ENCODE measurements around the gene PTPN11. TPM values are rescaled to one million over a fixed set of nuclear protein-coding genes. Genes with fewer than 3 reads are reported as not detected.
"Not testable (repeated sequence)": the region's sequence is repeated elsewhere in the genome, so short reads cannot be mapped to it uniquely, and the experiment has no call there.

Gene PTPN11
- total and polyA plus RNA-seq, 2 of the 8 experiments (the other 6 are each of a cell fraction or from before 2014, with no cell fraction given): 28.3 to 133 TPM

- H4K91ac ChIP-seq (replicated peaks; ENCODE audit: insufficient read length, low read length); H3K9me3 ChIP-seq (ENCODE audit: insufficient read depth in 2 of 2, low read depth in 1 of 2, low read length in 1 of 2); H4K8ac ChIP-seq (ENCODE audit: extremely low read depth, insufficient read depth, low read length); H3K27me3 ChIP-seq (replicated peaks in 1 of 4; ENCODE audit: control insufficient read depth in 3 of 4, extremely low read depth in 1 of 4, insufficient read depth in 3 of 4, low read length in 3 of 4); H2BK12ac ChIP-seq (ENCODE audit: low read depth, low read length); CTCF ChIA-PET (ENCODE audit: partially characterized antibody); H2AK5ac ChIP-seq (ENCODE audit: low read depth, low read length); H2BK120ac ChIP-seq (replicated peaks; ENCODE audit: low read depth, low read length); H2AFZ ChIP-seq (ENCODE audit: low read length); H3K23me2 ChIP-seq (ENCODE audit: low read depth, low read length); H3K4me1 ChIP-seq (replicated peaks in 1 of 4; ENCODE audit: control insufficient read depth in 3 of 4, insufficient read depth in 4 of 4, low read length in 3 of 4); H3K18ac ChIP-seq (ENCODE audit: extremely low read depth, low read length); FAIRE-seq; H3K56ac ChIP-seq (replicated peaks; ENCODE audit: insufficient read length, low read depth, low read length); H3K23ac ChIP-seq (ENCODE audit: insufficient read length); H2BK20ac ChIP-seq (ENCODE audit: low read length); H2BK5ac ChIP-seq (ENCODE audit: low read depth, low read length); H4K5ac ChIP-seq (ENCODE audit: insufficient read length, low read depth, low read length); H3K14ac ChIP-seq (ENCODE audit: insufficient read length); H3K27ac ChIP-seq (ENCODE audit: low read depth, low read length); DNase-seq (ENCODE audit: low read depth in 1 of 2, low spot score in 2 of 2); H4K20me1 ChIP-seq (replicated peaks in 1 of 2; ENCODE audit: control insufficient read depth in 1 of 2, insufficient read depth in 2 of 2, low read length in 2 of 2); H3K4ac ChIP-seq (replicated peaks; ENCODE audit: insufficient read length, low read depth, low read length); H2BK15ac ChIP-seq (ENCODE audit: low read length); H3K79me1 ChIP-seq (ENCODE audit: low read depth, low read length): not testable (repeated sequence)
- H3K4me3 ChIP-seq (ENCODE audit: extremely low read depth in 1 of 4, insufficient read depth in 2 of 4, low read depth in 3 of 4, low read length in 4 of 4): peak overlapping the region in 3 of 4 experiments; percentile 80 to 96 (median 93); a peak in 6 of 8 replicates
- H3K79me2 ChIP-seq (ENCODE audit: control insufficient read depth in 1 of 2, insufficient read depth in 2 of 2, low read length in 2 of 2): peaks cover 0 to 22% of the 10 kb centered on the region in 2 experiments; a peak in 3 of 4 replicates
- peaks cover 26 to 50% (median 41%) of the 10 kb centered on the region in 4 experiments for H3K36me3 ChIP-seq (ENCODE audit: control insufficient read depth in 2 of 4, insufficient read depth in 4 of 4, low read length in 3 of 4)
- WGBS, 2 experiments (ENCODE audit: extremely low coverage in 1 of 2, insufficient coverage in 1 of 2, insufficient read length in 1 of 2, insufficient replicate concordance in 2 of 2, low coverage in 1 of 2, low lambda C conversion rate in 2 of 2, missing lambda C conversion rate in 1 of 2): 93% methylated on average over 6 of the region's 6 CpGs; no CpG with 5 or more reads in 1 of the 2 experiments
- peak overlapping the region; percentile 78 to 84; a peak in 3 of 4 replicates for H3K4me2 ChIP-seq (ENCODE audit: insufficient read depth in 1 of 2, low read depth in 2 of 2, low read length in 2 of 2)
- H3K9ac ChIP-seq (replicated peaks in 1 of 4; ENCODE audit: extremely low read depth in 1 of 4, low read depth in 3 of 4, low read length in 3 of 4): peak overlapping the region in 1 of 4 experiments; percentile 24; a peak in 1 of 7 replicates
- POLR2A ChIA-PET (ENCODE audit: partially characterized antibody): interaction anchor here (0.6 to 1.8 kb wide), 3 partner anchors 11 to 14 kb away, joined by 3 to 4 read pairs (median 4); partner anchors contain the start of gene PTPN11
Observed at GRCh38 chr12:112407683-112408082, 11.1 kb upstream of the PTPN11 start.
